Progenitor cell of endocrine pancreas (in vitro differentiated cells): ENCODE data around the gene SPAG17. TPM values are rescaled to one million over a fixed set of nuclear protein-coding genes. Genes with fewer than 3 reads are reported as not detected.

ENCODE experiments used
- DNase-seq: peaks from one replicate; pipeline ENCODE4 v3.0.0; 2021; ENCODE audit warnings: low spot score; ENCODE audit not compliant: unreplicated experiment
- H3K27ac Mint-ChIP-seq: 2 replicates; pipeline ENCODE4 v1.8.0; 2021; ENCODE audit warnings: mild to moderate bottlenecking, moderate library complexity, mixed read lengths
- H3K27me3 Mint-ChIP-seq: 2 replicates; pipeline ENCODE4 v1.8.0; 2021; ENCODE audit warnings: mixed read lengths
- H3K36me3 Mint-ChIP-seq: 2 replicates; pipeline ENCODE4 v1.8.0; 2022; ENCODE audit warnings: mixed read lengths; ENCODE audit not compliant: insufficient read depth
- H3K4me1 Mint-ChIP-seq: 2 replicates; pipeline ENCODE4 v1.8.0; 2021; ENCODE audit warnings: low read depth, mixed read lengths
- H3K4me3 Mint-ChIP-seq: 2 replicates; pipeline ENCODE4 v1.8.0; 2021; ENCODE audit warnings: low read depth, mild to moderate bottlenecking, moderate library complexity, mixed read lengths
- H3K9me3 Mint-ChIP-seq: 2 replicates; pipeline ENCODE4 v1.8.0; 2021; ENCODE audit warnings: low read depth, mixed read lengths
- CTCF ChIP-seq: fragments of 200-600 bp; sonication (generic); IDR thresholded peaks from one replicate; pipeline ENCODE4 v1.5.0; 2021; ENCODE audit warnings: antibody characterized with exemption, mild to moderate bottlenecking; ENCODE audit not compliant: unreplicated experiment
- total RNA-seq: library from RNA; stranded (reverse); gene quantifications from 2 replicates; pipeline ENCODE4 v1.2.1, GENCODE V29; 2021

Gene SPAG17
- total RNA-seq, 1 donor from 2014 or later: 14.9 TPM

DNA sequence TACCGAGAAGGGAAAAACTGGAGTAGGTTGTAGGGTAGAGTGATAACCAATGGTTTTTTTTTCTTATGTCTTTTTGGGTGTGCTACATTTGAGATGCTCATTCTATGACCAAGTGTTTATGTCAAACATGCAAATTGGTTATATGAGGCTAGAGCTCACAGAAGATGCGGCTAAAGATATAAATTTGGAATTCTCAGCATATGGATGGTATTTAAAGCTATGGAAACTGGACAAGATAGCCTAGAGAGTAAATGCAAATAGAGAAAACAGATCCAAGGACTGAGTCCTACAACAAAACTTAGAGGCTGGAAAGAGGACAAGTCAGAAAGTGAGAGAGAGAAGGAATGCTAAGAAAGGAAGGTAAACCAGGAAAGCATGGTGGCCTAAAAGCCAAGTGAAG, 263.0 kb downstream of the SPAG17 start:
- no peak overlapping the region for H3K27ac Mint-ChIP-seq
- peaks cover 3% of the 10 kb centered on the region for H3K9me3 Mint-ChIP-seq
- no peaks in the 10 kb centered on the region for H3K27me3 Mint-ChIP-seq
- DNase-seq: no peak
- no peak for TF ChIP-seq CTCF
- peaks cover 18% of the 10 kb centered on the region for H3K36me3 Mint-ChIP-seq
- no peak overlapping the region for H3K4me3 Mint-ChIP-seq
- H3K4me1 Mint-ChIP-seq: peaks cover under 1% of the 10 kb centered on the region

- Mint-ChIP-seq H3K27ac (no peak overlapping the region), H3K4me3 (no peak overlapping the region), H3K9me3 (peaks cover 3% of the 10 kb centered on the region), H3K4me1 (no peaks in the 10 kb centered on the region), H3K27me3 (no peaks in the 10 kb centered on the region), H3K36me3 (peaks cover 23% of the 10 kb centered on the region)
- DNase-seq: no peak
- no peak for TF ChIP-seq CTCF
Observed at GRCh38 chr1:117919376-117919775, 265.7 kb downstream of the SPAG17 start.

DNA sequence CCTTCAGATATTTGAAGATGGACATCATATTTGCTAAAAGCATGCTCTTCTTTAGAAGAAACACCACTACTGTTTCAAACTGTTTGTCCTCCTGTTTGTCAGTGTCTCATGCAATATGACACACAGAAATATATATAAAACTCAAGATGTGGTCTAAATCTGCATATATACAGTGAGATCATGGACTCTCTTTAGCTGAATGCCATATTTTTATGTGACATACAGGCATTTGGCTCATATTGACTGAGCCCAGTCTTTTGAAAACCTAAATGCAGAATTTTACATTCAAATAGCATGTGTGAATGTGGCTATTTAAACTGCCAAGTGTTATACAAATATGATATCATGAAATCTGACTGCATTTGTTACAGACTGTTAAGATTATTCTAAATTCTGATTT, 274.0 kb downstream of the SPAG17 start:
- Mint-ChIP-seq H3K4me3 (no peak overlapping the region), H3K9me3 (no peaks in the 10 kb centered on the region), H3K27me3 (no peaks in the 10 kb centered on the region), H3K4me1 (no peaks in the 10 kb centered on the region), H3K27ac (no peak overlapping the region), H3K36me3 (peaks cover 13% of the 10 kb centered on the region)
- TF ChIP-seq CTCF: no peak
- DNase-seq: no peak

DNA sequence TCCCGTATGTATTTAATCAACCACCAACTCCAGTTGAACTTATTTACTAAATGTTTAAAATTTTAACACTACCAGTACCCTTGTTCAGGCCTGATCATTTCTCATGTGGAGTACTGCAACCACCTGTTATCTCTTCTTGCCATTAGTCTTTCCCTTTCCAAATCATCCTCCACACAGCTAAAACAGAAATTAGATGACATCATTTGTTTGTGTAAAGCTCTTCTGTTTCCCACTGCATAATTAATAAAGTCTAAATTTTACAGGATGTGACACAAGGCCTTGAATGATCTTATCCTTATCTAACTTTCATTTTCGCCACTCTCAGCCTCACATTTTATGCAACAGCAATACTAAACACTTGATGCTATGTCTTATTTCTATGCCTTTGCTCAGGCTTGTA, 280.0 kb downstream of the SPAG17 start:
- H3K9me3 Mint-ChIP-seq: peaks cover 7% of the 10 kb centered on the region
- no peak for TF ChIP-seq CTCF
- DNase-seq: no peak
- H3K36me3 Mint-ChIP-seq: peaks cover 38% of the 10 kb centered on the region
- H3K27ac Mint-ChIP-seq: peak overlapping the region; percentile 19
- no peaks in the 10 kb centered on the region for H3K27me3 Mint-ChIP-seq
- H3K4me1 Mint-ChIP-seq: peaks cover 12% of the 10 kb centered on the region
- no peak overlapping the region for H3K4me3 Mint-ChIP-seq

- H3K9me3 Mint-ChIP-seq: peaks cover 7% of the 10 kb centered on the region
- H3K27me3 Mint-ChIP-seq: no peaks in the 10 kb centered on the region
- no peak for TF ChIP-seq CTCF
- no peak overlapping the region for H3K4me3 Mint-ChIP-seq
- no peak for DNase-seq
- peaks cover 38% of the 10 kb centered on the region for H3K36me3 Mint-ChIP-seq
- H3K4me1 Mint-ChIP-seq: peaks cover 12% of the 10 kb centered on the region
- H3K27ac Mint-ChIP-seq: no peak overlapping the region
Observed at GRCh38 chr1:117904485-117904884, 280.5 kb downstream of the SPAG17 start.
